Measurements from ENCODE around the gene RITA1. TPM values are rescaled to one million over a fixed set of nuclear protein-coding genes. Genes with fewer than 3 reads are reported as not detected.

Gene RITA1
- total RNA-seq, 1 donor from 2014 or later = 15.5 TPM

- Mint-ChIP-seq H3K27ac (ENCODE audit: unreplicated experiment) (no peak overlapping the region), H3K4me3 (ENCODE audit: unreplicated experiment) (no peak overlapping the region), H3K9me3 (ENCODE audit: low read depth) (peaks cover 4% of the 10 kb centered on the region), H3K27me3 (ENCODE audit: low read depth) (no peaks in the 10 kb centered on the region), H3K36me3 (ENCODE audit: low read depth) (no peaks in the 10 kb centered on the region), H3K4me1 (ENCODE audit: low read depth) (peaks cover 12% of the 10 kb centered on the region)
- TF ChIP-seq, protein P1, sequence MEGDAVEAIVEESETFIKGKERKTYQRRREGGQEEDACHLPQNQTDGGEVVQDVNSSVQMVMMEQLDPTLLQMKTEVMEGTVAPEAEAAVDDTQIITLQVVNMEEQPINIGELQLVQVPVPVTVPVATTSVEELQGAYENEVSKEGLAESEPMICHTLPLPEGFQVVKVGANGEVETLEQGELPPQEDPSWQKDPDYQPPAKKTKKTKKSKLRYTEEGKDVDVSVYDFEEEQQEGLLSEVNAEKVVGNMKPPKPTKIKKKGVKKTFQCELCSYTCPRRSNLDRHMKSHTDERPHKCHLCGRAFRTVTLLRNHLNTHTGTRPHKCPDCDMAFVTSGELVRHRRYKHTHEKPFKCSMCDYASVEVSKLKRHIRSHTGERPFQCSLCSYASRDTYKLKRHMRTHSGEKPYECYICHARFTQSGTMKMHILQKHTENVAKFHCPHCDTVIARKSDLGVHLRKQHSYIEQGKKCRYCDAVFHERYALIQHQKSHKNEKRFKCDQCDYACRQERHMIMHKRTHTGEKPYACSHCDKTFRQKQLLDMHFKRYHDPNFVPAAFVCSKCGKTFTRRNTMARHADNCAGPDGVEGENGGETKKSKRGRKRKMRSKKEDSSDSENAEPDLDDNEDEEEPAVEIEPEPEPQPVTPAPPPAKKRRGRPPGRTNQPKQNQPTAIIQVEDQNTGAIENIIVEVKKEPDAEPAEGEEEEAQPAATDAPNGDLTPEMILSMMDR (IDR thresholded peaks at IDR 0.05) = no peak
- DNase-seq (ENCODE audit: low spot score) = no peak
These were observed 22.1 kb downstream of the RITA1 start for GRCh38 chr12:113207613-113208040.

- Mint-ChIP-seq H3K4me3 (ENCODE audit: unreplicated experiment) (no peak overlapping the region), H3K27ac (ENCODE audit: unreplicated experiment) (peak overlapping the region; percentile 30), H3K36me3 (ENCODE audit: low read depth) (no peaks in the 10 kb centered on the region), H3K9me3 (ENCODE audit: low read depth) (peaks cover 4% of the 10 kb centered on the region), H3K4me1 (ENCODE audit: low read depth) (peaks cover 15% of the 10 kb centered on the region), H3K27me3 (ENCODE audit: low read depth) (no peaks in the 10 kb centered on the region)
- TF ChIP-seq, protein P1 (IDR thresholded peaks at IDR 0.05) = no peak
- DNase-seq (ENCODE audit: low spot score) = no peak
These were observed 22.8 kb downstream of the RITA1 start for GRCh38 chr12:113208041-113208934.

DNA sequence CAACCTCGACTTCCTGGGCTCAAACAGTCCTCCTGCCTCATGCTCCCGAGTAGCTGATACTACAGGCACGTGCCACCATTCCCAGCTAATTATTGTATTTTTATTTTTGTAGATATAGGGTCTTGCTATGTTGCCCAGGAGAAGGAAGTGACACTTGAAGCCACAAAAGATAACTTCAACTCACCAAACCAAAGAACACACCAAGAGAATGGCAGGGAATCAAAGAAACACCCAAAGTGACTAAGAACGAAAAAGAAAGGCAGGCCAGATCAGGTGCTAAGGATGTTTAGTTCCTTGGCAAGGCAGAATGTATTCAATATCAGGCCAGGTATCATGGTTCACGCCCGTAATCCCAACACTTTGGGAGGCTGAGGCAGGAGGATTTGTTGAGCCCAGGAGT, 25.6 kb downstream of the RITA1 start:
- H3K36me3 Mint-ChIP-seq (ENCODE audit: low read depth) = no peaks in the 10 kb centered on the region
- no peak overlapping the region for H3K4me3 Mint-ChIP-seq (ENCODE audit: unreplicated experiment)
- DNase-seq (ENCODE audit: low spot score) = no peak
- no peaks in the 10 kb centered on the region for H3K27me3 Mint-ChIP-seq (ENCODE audit: low read depth)
- H3K4me1 Mint-ChIP-seq (ENCODE audit: low read depth) = peaks cover 37% of the 10 kb centered on the region
- peaks cover 4% of the 10 kb centered on the region for H3K9me3 Mint-ChIP-seq (ENCODE audit: low read depth)
- H3K27ac Mint-ChIP-seq (ENCODE audit: unreplicated experiment) = no peak overlapping the region
- TF ChIP-seq, protein P1 (IDR thresholded peaks at IDR 0.05) = no peak

- Mint-ChIP-seq H3K9me3 (ENCODE audit: low read depth) (no peaks in the 10 kb centered on the region), H3K4me3 (ENCODE audit: unreplicated experiment) (no peak overlapping the region), H3K4me1 (ENCODE audit: low read depth) (peaks cover 43% of the 10 kb centered on the region), H3K36me3 (ENCODE audit: low read depth) (no peaks in the 10 kb centered on the region), H3K27ac (ENCODE audit: unreplicated experiment) (peak overlapping the region; percentile 99), H3K27me3 (ENCODE audit: low read depth) (no peaks in the 10 kb centered on the region)
- TF ChIP-seq, protein P1 (IDR thresholded peaks at IDR 0.05) = peak; percentile 29
- DNase-seq (ENCODE audit: low spot score) = no peak
These were observed 29.4 kb downstream of the RITA1 start for GRCh38 chr12:113214895-113215400.

DNA sequence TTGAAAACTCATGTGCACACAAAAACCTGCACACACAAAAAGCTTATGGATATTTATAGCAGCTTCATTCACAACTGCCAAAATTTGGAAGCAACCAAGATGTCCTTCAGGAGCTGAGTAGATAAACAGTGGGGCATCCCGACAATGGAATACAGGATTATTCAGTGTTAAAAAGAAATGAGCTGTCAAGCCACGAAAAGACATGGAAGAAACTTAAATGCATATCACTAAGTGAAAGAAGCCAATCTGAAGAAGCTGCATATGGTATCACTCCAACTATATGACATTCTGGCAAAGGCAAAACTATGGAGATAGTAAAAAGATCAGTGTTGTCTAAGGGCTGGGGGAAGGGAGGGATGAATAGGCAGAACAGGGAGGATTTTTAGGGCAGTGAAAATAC, 30.5 kb downstream of the RITA1 start:
- H3K4me1 Mint-ChIP-seq (ENCODE audit: low read depth) = peaks cover 50% of the 10 kb centered on the region
- DNase-seq (ENCODE audit: low spot score) = no peak
- no peak overlapping the region for H3K4me3 Mint-ChIP-seq (ENCODE audit: unreplicated experiment)
- TF ChIP-seq, protein P1 (IDR thresholded peaks at IDR 0.05) = no peak
- no peaks in the 10 kb centered on the region for H3K9me3 Mint-ChIP-seq (ENCODE audit: low read depth)
- H3K27me3 Mint-ChIP-seq (ENCODE audit: low read depth) = no peaks in the 10 kb centered on the region
- peak overlapping the region; percentile 45 for H3K27ac Mint-ChIP-seq (ENCODE audit: unreplicated experiment)
- no peaks in the 10 kb centered on the region for H3K36me3 Mint-ChIP-seq (ENCODE audit: low read depth)
